Suprapubic skin (tissue), 3 donors: ENCODE results near the gene GNL3.

Experiments
- POLR2AphosphoS5 ChIP-seq, 3 donors: sonication (generic); formaldehyde crosslinking; IDR thresholded peaks; one replicate each; pipeline ENCODE4 v1.6.1; 2017; ENCODE audit warnings: antibody characterized with exemption in 3 of 3
- TF ChIP-seq, protein P1 (sequence below), 2 donors: fragments of 200-600 bp in 1 of 2; fragments of 450-650 bp in 1 of 2; sonication (generic) in 1 of 2; IDR thresholded peaks; one replicate each; pipeline ENCODE4 v1.5.1; 2016 to 2019; ENCODE audit warnings: antibody characterized with exemption in 2 of 2, mild to moderate bottlenecking in 1 of 2, moderate library complexity in 1 of 2

DNA sequence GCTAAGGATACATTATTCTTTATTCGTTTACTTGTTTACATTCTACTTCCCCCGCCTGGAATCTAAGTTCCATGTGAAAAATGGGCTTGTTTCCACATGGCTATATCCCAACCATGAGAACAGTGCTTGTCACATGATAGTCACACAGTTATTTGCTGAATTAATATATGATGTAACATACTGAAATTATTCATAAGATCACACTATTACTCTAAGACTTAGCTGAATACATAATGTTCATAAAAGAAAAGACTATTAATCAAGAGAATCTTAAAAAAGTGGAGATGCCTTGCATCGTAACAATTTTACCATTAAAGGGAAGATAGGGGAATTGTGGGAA, 6.7 kb upstream of the GNL3 start:
- no peak for TF ChIP-seq POLR2AphosphoS5 (IDR thresholded peaks at IDR 0.05)
- TF ChIP-seq, protein P1, sequence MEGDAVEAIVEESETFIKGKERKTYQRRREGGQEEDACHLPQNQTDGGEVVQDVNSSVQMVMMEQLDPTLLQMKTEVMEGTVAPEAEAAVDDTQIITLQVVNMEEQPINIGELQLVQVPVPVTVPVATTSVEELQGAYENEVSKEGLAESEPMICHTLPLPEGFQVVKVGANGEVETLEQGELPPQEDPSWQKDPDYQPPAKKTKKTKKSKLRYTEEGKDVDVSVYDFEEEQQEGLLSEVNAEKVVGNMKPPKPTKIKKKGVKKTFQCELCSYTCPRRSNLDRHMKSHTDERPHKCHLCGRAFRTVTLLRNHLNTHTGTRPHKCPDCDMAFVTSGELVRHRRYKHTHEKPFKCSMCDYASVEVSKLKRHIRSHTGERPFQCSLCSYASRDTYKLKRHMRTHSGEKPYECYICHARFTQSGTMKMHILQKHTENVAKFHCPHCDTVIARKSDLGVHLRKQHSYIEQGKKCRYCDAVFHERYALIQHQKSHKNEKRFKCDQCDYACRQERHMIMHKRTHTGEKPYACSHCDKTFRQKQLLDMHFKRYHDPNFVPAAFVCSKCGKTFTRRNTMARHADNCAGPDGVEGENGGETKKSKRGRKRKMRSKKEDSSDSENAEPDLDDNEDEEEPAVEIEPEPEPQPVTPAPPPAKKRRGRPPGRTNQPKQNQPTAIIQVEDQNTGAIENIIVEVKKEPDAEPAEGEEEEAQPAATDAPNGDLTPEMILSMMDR (IDR thresholded peaks at IDR 0.05) = no peak
